ENCODE measurements around the gene FAM98C.

The FAM98C gene

GRCh38 chr19:38387550-38388348, 15.1 kb upstream of the FAM98C start, which contains the start of gene GGN:
Gene GGN (minus strand): TSS chr19:38388034. CDS start chr19:38387261, 773 bp downstream.
- TF ChIP-seq CTCF (IDR thresholded peaks at IDR 0.05; ENCODE audit: poor library complexity, severe bottlenecking): no peak
- Histone ChIP-seq H3K9me3 (ENCODE audit: severe bottlenecking) (no peaks in the 10 kb centered on the region), H3K27ac (ENCODE audit: poor library complexity, severe bottlenecking) (peak within 1 kb of the TSS; percentile 85), H3K36me3 (ENCODE audit: low read depth) (peaks cover 12% of the 10 kb centered on the region), H3K4me3 (ENCODE audit: severe bottlenecking) (peak within 1 kb of the TSS; percentile 48), H3K27me3 (ENCODE audit: insufficient read depth, poor library complexity, severe bottlenecking) (no peaks in the 10 kb centered on the region), H3K4me1 (ENCODE audit: insufficient read depth, poor library complexity, severe bottlenecking) (no peaks in the 10 kb centered on the region)
- ATAC-seq (ENCODE audit: low read depth) (peak; percentile 84), DNase-seq (ENCODE audit: low spot score) (peak; percentile 96)

DNA sequence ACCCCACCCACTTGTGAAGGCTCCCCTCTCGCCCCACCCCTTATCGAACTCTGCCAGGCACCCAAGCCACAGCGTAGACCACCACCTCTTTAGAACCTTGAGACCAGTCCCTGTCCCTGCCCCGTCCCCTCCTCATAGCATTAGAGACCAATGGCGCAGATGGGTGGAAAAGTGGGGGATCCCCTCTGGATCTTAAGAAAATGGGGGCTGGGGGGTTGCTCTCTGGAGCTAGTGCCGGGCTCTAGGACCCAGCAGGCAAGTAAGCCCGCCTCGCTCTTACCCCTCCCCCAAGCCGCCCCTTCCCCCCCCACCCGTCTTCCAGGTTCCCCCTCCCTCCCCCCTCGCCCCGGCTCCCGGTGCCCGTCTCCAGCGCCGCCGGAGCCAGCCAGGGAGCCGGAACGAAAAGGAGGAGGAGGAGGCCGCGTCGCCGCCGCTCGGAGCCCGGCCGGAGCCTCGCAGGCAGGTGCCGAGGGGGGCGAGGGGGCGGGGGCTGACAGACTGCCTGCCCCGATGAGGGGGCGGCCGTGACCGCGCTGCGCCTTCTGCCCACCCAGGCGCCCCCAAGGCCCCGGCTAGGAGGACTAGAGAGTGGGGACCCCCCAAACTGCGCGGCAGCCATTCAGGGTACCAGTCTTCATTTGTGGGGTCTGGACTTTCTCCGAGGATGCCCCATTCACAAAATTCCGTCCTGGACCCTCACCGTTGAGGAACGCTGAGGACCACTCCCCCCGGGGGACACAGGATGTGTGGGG, 14.4 kb upstream of the FAM98C start, which contains the start of gene SPRED3:
SPRED3 (plus strand) TSS at position 349 of the 752 bp plus-strand sequence. CDS start 1,606 bp downstream, outside the sequence.
- DNase-seq (ENCODE audit: low spot score) (no peak), ATAC-seq (ENCODE audit: low read depth) (peak; percentile 14)
- Histone ChIP-seq H3K36me3 (ENCODE audit: low read depth) (peaks cover 13% of the 10 kb centered on the region), H3K4me3 (ENCODE audit: severe bottlenecking) (peak within 1 kb of the TSS; percentile 48), H3K9me3 (ENCODE audit: severe bottlenecking) (no peaks in the 10 kb centered on the region), H3K27me3 (ENCODE audit: insufficient read depth, poor library complexity, severe bottlenecking) (no peaks in the 10 kb centered on the region), H3K27ac (ENCODE audit: poor library complexity, severe bottlenecking) (peak within 1 kb of the TSS; percentile 85), H3K4me1 (ENCODE audit: insufficient read depth, poor library complexity, severe bottlenecking) (no peaks in the 10 kb centered on the region)
- no peak for TF ChIP-seq CTCF (IDR thresholded peaks at IDR 0.05; ENCODE audit: poor library complexity, severe bottlenecking)

DNA sequence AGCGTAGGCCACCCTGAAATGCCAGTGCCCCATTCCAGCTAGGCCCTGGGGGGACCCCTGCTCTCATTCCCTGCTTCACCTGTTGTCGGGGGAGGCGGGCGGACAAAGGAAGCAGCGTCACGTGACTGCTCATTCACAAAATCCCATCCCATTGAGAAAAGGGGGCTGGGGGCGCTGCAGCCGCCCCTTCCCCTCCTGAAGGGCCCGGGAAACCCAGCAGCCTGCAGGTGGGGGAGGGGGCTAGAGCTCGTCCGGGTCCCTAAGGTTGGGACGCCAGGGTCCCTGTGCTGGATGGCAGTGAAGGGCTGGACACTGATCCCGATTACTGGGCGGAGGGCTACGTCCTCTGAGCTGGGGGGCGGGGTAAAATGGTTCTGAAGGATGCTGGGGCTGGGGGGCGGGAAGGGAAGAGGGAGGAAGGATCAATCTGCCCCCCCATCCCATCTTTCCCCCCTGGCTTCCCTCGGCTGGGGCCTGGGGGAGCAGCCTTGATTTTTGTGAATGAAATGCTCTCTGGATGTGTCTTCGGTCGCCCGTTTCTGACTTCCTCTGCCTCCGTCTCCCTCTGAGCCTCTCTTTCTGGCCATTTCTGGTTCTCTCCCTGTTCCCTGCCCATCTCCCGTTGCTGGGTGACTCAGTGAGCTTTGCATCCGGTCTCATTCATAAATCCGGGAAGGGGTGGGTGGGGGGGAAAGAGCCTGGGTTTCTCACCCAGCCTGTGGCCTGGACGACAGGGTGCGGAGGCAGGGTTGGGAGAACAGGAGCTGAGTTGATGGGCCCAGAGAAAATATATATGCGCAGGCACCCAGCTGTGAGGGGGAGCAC, 13.6 kb upstream of the FAM98C start:
- DNase-seq (ENCODE audit: low spot score): no peak

More for the DNA sequence above, 13.6 kb upstream of the FAM98C start:
- Histone ChIP-seq H3K27me3 (ENCODE audit: insufficient read depth, poor library complexity, severe bottlenecking) (no peaks in the 10 kb centered on the region), H3K4me3 (ENCODE audit: severe bottlenecking) (peak overlapping the region; percentile 48), H3K36me3 (ENCODE audit: low read depth) (peaks cover 13% of the 10 kb centered on the region), H3K4me1 (ENCODE audit: insufficient read depth, poor library complexity, severe bottlenecking) (no peaks in the 10 kb centered on the region), H3K27ac (ENCODE audit: poor library complexity, severe bottlenecking) (peak overlapping the region; percentile 85), H3K9me3 (ENCODE audit: severe bottlenecking) (no peaks in the 10 kb centered on the region)
- no peak for TF ChIP-seq CTCF (IDR thresholded peaks at IDR 0.05; ENCODE audit: poor library complexity, severe bottlenecking)
- ATAC-seq (ENCODE audit: low read depth): peak; percentile 24
